ENCODE measurements around the gene HIVEP1.

GRCh38 chr6:12150812-12151432 lies 138.8 kb downstream of the HIVEP1 start:
- no peak for TF ChIP-seq TARDBP (IDR thresholded peaks at IDR 0.05)
- TF ChIP-seq HDGF (IDR thresholded peaks at IDR 0.05; ENCODE audit: borderline replicate concordance), result no peak
- TF ChIP-seq ZNF384 (IDR thresholded peaks at IDR 0.05), result no peak
- TF ChIP-seq BHLHE40 (IDR thresholded peaks at IDR 0.05; ENCODE audit: borderline replicate concordance), result no peak
- no peak for TF ChIP-seq PKNOX1 (IDR thresholded peaks at IDR 0.05)
- no peak for TF ChIP-seq FOXM1 (IDR thresholded peaks at IDR 0.05; ENCODE audit: borderline replicate concordance)
- no peak for TF ChIP-seq ELF4 (IDR thresholded peaks at IDR 0.05)
- TF ChIP-seq CTBP1 (IDR thresholded peaks at IDR 0.05; ENCODE audit: borderline replicate concordance), result no peak
- TF ChIP-seq SUZ12 (IDR thresholded peaks at IDR 0.05), result no peak
- no peak for TF ChIP-seq SP1 (IDR thresholded peaks at IDR 0.05)
- no peak for TF ChIP-seq NFRKB (IDR thresholded peaks at IDR 0.05)
- TF ChIP-seq FOXK2 (IDR thresholded peaks at IDR 0.05), result no peak
- TF ChIP-seq LEF1 (IDR thresholded peaks at IDR 0.05; ENCODE audit: borderline replicate concordance), result no peak
- TF ChIP-seq FOXA1 (IDR thresholded peaks at IDR 0.05), result no peak
